ENCODE results near the gene ECHS1. TPM values are rescaled to one million over a fixed set of nuclear protein-coding genes. Genes with fewer than 3 reads are reported as not detected.

Gene ECHS1
- polyA plus RNA-seq, 1 donor from 2014 or later, result 122 TPM

DNA sequence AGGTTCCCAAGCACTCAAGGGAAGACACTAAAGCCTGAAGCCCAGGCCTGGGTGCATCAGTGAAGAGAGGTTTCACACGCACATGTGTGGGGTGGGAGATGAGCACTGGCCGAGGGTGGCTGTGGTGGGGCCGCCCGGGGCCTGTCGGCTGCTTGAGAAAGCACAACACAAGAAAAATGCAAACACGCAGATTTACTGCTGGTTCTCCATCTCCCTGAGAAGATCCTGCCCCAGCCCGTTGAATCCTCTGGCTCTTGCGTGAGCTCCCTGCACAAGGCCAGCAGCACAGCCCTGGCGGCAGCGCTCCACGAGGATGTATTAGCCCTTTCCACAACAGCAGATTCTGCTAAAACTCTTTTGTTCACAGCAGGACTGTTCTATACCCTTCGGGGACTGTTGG, 58.2 kb downstream of the ECHS1 start:
- no peaks in the 10 kb centered on the region for H3K27me3 ChIP-seq (ENCODE audit: insufficient read depth, low read depth, low read length)
- H3K4me2 ChIP-seq (ENCODE audit: low read length), result no peak overlapping the region
- H2AFZ ChIP-seq (ENCODE audit: low read depth, low read length), result no peak overlapping the region
- no peak overlapping the region for H3K9ac ChIP-seq (ENCODE audit: low read length)
- no peaks in the 10 kb centered on the region for H3F3A ChIP-seq (ENCODE audit: insufficient read depth, low read length, poor library complexity, severe bottlenecking)
- no peaks in the 10 kb centered on the region for H3K9me3 ChIP-seq (ENCODE audit: low read length)
- H3K36me3 ChIP-seq (ENCODE audit: insufficient read depth, low read length), result no peaks in the 10 kb centered on the region
- no peak overlapping the region for H3K27ac ChIP-seq (ENCODE audit: low read length)
- H3K4me3 ChIP-seq (ENCODE audit: low read length), result no peak overlapping the region
- no peaks in the 10 kb centered on the region for H3K79me2 ChIP-seq (replicated peaks; ENCODE audit: insufficient read depth, low read length)
- H4K20me1 ChIP-seq (ENCODE audit: insufficient read depth), result no peaks in the 10 kb centered on the region
- H3K9me2 ChIP-seq (ENCODE audit: insufficient read depth, low read length), result no peaks in the 10 kb centered on the region
- no peak for TF ChIP-seq MXI1 (conservative IDR thresholded peaks at IDR 0.05; ENCODE audit: poor library complexity, severe bottlenecking)

DNA sequence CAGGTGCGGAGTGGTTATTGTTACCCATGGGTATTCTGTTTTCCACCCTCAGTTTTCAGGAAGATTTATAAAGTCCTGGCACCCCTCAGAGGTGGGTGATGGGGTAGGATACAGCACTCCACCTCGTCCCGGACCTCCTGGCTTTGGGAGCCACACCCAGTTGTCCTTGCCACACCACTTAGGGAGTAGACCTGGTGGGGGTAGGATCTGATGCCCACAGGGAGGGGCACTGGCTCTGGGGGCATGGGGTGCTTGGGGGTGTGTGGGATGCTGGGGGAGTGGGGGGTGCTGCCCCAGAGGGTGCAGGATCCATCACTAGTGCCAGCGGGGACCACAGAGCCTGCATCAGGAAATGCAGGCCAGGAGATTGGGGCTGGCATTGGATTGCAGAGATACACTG, 60.0 kb downstream of the ECHS1 start:
- Histone ChIP-seq H3K4me2 (ENCODE audit: low read length) (no peak overlapping the region), H3K27ac (ENCODE audit: low read length) (no peak overlapping the region), H3K36me3 (ENCODE audit: insufficient read depth, low read length) (no peaks in the 10 kb centered on the region), H3K9me3 (ENCODE audit: low read length) (no peaks in the 10 kb centered on the region), H3K9ac (ENCODE audit: low read length) (no peak overlapping the region), H4K20me1 (ENCODE audit: insufficient read depth) (no peaks in the 10 kb centered on the region), H3K79me2 (replicated peaks; ENCODE audit: insufficient read depth, low read length) (peaks cover under 1% of the 10 kb centered on the region), H3K27me3 (ENCODE audit: insufficient read depth, low read depth, low read length) (no peaks in the 10 kb centered on the region), H3F3A (ENCODE audit: insufficient read depth, low read length, poor library complexity, severe bottlenecking) (no peaks in the 10 kb centered on the region), H3K9me2 (ENCODE audit: insufficient read depth, low read length) (no peaks in the 10 kb centered on the region), H2AFZ (ENCODE audit: low read depth, low read length) (no peak overlapping the region), H3K4me3 (ENCODE audit: low read length) (no peak overlapping the region)
- TF ChIP-seq, protein P1, sequence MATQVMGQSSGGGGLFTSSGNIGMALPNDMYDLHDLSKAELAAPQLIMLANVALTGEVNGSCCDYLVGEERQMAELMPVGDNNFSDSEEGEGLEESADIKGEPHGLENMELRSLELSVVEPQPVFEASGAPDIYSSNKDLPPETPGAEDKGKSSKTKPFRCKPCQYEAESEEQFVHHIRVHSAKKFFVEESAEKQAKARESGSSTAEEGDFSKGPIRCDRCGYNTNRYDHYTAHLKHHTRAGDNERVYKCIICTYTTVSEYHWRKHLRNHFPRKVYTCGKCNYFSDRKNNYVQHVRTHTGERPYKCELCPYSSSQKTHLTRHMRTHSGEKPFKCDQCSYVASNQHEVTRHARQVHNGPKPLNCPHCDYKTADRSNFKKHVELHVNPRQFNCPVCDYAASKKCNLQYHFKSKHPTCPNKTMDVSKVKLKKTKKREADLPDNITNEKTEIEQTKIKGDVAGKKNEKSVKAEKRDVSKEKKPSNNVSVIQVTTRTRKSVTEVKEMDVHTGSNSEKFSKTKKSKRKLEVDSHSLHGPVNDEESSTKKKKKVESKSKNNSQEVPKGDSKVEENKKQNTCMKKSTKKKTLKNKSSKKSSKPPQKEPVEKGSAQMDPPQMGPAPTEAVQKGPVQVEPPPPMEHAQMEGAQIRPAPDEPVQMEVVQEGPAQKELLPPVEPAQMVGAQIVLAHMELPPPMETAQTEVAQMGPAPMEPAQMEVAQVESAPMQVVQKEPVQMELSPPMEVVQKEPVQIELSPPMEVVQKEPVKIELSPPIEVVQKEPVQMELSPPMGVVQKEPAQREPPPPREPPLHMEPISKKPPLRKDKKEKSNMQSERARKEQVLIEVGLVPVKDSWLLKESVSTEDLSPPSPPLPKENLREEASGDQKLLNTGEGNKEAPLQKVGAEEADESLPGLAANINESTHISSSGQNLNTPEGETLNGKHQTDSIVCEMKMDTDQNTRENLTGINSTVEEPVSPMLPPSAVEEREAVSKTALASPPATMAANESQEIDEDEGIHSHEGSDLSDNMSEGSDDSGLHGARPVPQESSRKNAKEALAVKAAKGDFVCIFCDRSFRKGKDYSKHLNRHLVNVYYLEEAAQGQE (IDR thresholded peaks at IDR 0.05; ENCODE audit: borderline replicate concordance), result no peak
- TF ChIP-seq RAD21 (conservative IDR thresholded peaks at IDR 0.05) (no peak), POLR2AphosphoS5 (IDR thresholded peaks at IDR 0.05) (no peak), MXI1 (conservative IDR thresholded peaks at IDR 0.05; ENCODE audit: poor library complexity, severe bottlenecking) (no peak), EP300 (conservative IDR thresholded peaks at IDR 0.05; ENCODE audit: poor library complexity, severe bottlenecking) (no peak), TAF1 (IDR thresholded peaks at IDR 0.05; ENCODE audit: low read depth) (no peak), EZH2 (IDR thresholded peaks at IDR 0.05; ENCODE audit: borderline replicate concordance, insufficient read depth, low read length, poor library complexity, severe bottlenecking) (no peak), SMC3 (conservative IDR thresholded peaks at IDR 0.05; ENCODE audit: poor library complexity) (no peak)
- TF ChIP-seq, protein P2, sequence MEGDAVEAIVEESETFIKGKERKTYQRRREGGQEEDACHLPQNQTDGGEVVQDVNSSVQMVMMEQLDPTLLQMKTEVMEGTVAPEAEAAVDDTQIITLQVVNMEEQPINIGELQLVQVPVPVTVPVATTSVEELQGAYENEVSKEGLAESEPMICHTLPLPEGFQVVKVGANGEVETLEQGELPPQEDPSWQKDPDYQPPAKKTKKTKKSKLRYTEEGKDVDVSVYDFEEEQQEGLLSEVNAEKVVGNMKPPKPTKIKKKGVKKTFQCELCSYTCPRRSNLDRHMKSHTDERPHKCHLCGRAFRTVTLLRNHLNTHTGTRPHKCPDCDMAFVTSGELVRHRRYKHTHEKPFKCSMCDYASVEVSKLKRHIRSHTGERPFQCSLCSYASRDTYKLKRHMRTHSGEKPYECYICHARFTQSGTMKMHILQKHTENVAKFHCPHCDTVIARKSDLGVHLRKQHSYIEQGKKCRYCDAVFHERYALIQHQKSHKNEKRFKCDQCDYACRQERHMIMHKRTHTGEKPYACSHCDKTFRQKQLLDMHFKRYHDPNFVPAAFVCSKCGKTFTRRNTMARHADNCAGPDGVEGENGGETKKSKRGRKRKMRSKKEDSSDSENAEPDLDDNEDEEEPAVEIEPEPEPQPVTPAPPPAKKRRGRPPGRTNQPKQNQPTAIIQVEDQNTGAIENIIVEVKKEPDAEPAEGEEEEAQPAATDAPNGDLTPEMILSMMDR (IDR thresholded peaks at IDR 0.05; ENCODE audit: poor library complexity, severe bottlenecking), result no peak

DNA sequence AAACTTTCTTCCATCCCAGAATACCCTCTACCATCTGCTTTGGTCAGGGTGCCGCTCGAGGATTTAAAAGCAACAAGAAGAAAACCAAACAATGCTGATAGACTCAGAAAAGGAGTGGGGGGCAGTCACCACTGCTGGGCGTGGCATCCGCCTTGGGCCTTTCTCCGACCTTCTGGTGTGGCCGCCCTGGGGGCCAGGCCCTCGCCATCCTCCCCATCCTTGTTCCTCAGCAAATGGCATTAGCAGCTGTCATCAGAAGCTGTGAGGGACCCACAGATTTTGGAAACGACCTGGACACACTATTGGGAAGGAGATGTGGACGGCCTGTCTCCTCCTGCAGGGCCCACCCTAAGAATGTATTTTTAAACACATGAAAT, 60.4 kb downstream of the ECHS1 start:
- Histone ChIP-seq H3K4me3 (ENCODE audit: low read length) (no peak overlapping the region), H2AFZ (ENCODE audit: low read depth, low read length) (no peak overlapping the region), H4K20me1 (ENCODE audit: insufficient read depth) (no peaks in the 10 kb centered on the region), H3F3A (ENCODE audit: insufficient read depth, low read length, poor library complexity, severe bottlenecking) (no peaks in the 10 kb centered on the region), H3K79me2 (replicated peaks; ENCODE audit: insufficient read depth, low read length) (peaks cover 4% of the 10 kb centered on the region), H3K36me3 (ENCODE audit: insufficient read depth, low read length) (no peaks in the 10 kb centered on the region), H3K9me2 (ENCODE audit: insufficient read depth, low read length) (no peaks in the 10 kb centered on the region), H3K27ac (ENCODE audit: low read length) (no peak overlapping the region), H3K9me3 (ENCODE audit: low read length) (no peaks in the 10 kb centered on the region), H3K9ac (ENCODE audit: low read length) (no peak overlapping the region), H3K4me2 (ENCODE audit: low read length) (no peak overlapping the region), H3K27me3 (ENCODE audit: insufficient read depth, low read depth, low read length) (no peaks in the 10 kb centered on the region)
- TF ChIP-seq SMC3 (conservative IDR thresholded peaks at IDR 0.05; ENCODE audit: poor library complexity) (no peak), TAF1 (IDR thresholded peaks at IDR 0.05; ENCODE audit: low read depth) (no peak), POLR2AphosphoS5 (IDR thresholded peaks at IDR 0.05) (no peak), EZH2 (IDR thresholded peaks at IDR 0.05; ENCODE audit: borderline replicate concordance, insufficient read depth, low read length, poor library complexity, severe bottlenecking) (no peak)
- TF ChIP-seq, protein P2 (IDR thresholded peaks at IDR 0.05; ENCODE audit: poor library complexity, severe bottlenecking), result no peak
- TF ChIP-seq, protein P1 (IDR thresholded peaks at IDR 0.05; ENCODE audit: borderline replicate concordance), result no peak

Data from neural cell (in vitro differentiated cells).